ENCODE measurements around the gene PKHD1. TPM values are rescaled to one million over a fixed set of nuclear protein-coding genes. Genes with fewer than 3 reads are reported as not detected.

Gene PKHD1
- total and polyA plus RNA-seq, 4 experiments from 2014 or later = not detected

GRCh38 chr6:51684038-51684437 lies 403.4 kb downstream of the PKHD1 start:
- POLR2A ChIA-PET (ENCODE audit: partially characterized antibody) = no interaction called here
- Histone ChIP-seq H3K27ac (ENCODE audit: low read depth, low read length) (no peak overlapping the region), H3K36me3 (ENCODE audit: insufficient read depth, low read length) (no peaks in the 10 kb centered on the region), H3K27me3 (ENCODE audit: insufficient read depth, low read length) (no peaks in the 10 kb centered on the region), H3K4me1 (ENCODE audit: insufficient read depth, low read length) (no peaks in the 10 kb centered on the region), H3K9me3 (ENCODE audit: control insufficient read depth in 1 of 2, low read length in 2 of 2) (no peaks in the 10 kb centered on the region), H3K4me3 (ENCODE audit: low read length in 2 of 2) (no peak overlapping the region)
- Mint-ChIP-seq H3K4me3 (no peak overlapping the region), H3K4me1 (no peaks in the 10 kb centered on the region), H3K36me3 (no peaks in the 10 kb centered on the region), H3K27ac (no peak overlapping the region), H3K9me3 (peaks cover 0 to 8% (median 3%) of the 10 kb centered on the region in 8 donors), H3K27me3 (no peaks in the 10 kb centered on the region)
- no peak for DNase-seq
- intact Hi-C loops (cut with micrococcal nuclease) = no loop called here
- CTCF ChIA-PET (ENCODE audit: partially characterized antibody) = no interaction called here

GRCh38 chr6:51678905-51679620 lies 408.4 kb downstream of the PKHD1 start:
- Histone ChIP-seq H3K27me3 (ENCODE audit: insufficient read depth, low read length) (no peaks in the 10 kb centered on the region), H3K36me3 (ENCODE audit: insufficient read depth, low read length) (no peaks in the 10 kb centered on the region), H3K4me1 (ENCODE audit: insufficient read depth, low read length) (no peaks in the 10 kb centered on the region), H3K27ac (ENCODE audit: low read depth, low read length) (no peak overlapping the region), H3K9me3 (ENCODE audit: control insufficient read depth in 1 of 2, low read length in 2 of 2) (no peaks in the 10 kb centered on the region), H3K4me3 (ENCODE audit: low read length in 2 of 2) (no peak overlapping the region)
- Mint-ChIP-seq H3K27ac (no peak overlapping the region), H3K9me3 (peaks cover 0 to 4% (median 0%) of the 10 kb centered on the region in 8 donors), H3K27me3 (no peaks in the 10 kb centered on the region), H3K36me3 (no peaks in the 10 kb centered on the region), H3K4me1 (no peaks in the 10 kb centered on the region), H3K4me3 (no peak overlapping the region)
- intact Hi-C loops (cut with micrococcal nuclease) = no loop called here
- no peak for DNase-seq
- POLR2A ChIA-PET (ENCODE audit: partially characterized antibody) = no interaction called here
- CTCF ChIA-PET (ENCODE audit: partially characterized antibody) = no interaction called here

- Histone ChIP-seq H3K27me3 (ENCODE audit: insufficient read depth, low read length) (no peaks in the 10 kb centered on the region), H3K9me3 (ENCODE audit: control insufficient read depth in 1 of 2, low read length in 2 of 2) (no peaks in the 10 kb centered on the region), H3K27ac (ENCODE audit: low read depth, low read length) (no peak overlapping the region), H3K4me3 (ENCODE audit: low read length in 2 of 2) (no peak overlapping the region), H3K4me1 (ENCODE audit: insufficient read depth, low read length) (no peaks in the 10 kb centered on the region), H3K36me3 (ENCODE audit: insufficient read depth, low read length) (no peaks in the 10 kb centered on the region)
- Mint-ChIP-seq H3K36me3 (no peaks in the 10 kb centered on the region), H3K4me1 (no peaks in the 10 kb centered on the region), H3K27ac (no peak overlapping the region), H3K9me3 (peaks cover 0 to 6% (median 0%) of the 10 kb centered on the region in 8 donors), H3K4me3 (no peak overlapping the region), H3K27me3 (no peaks in the 10 kb centered on the region)
- CTCF ChIA-PET (ENCODE audit: partially characterized antibody) = no interaction called here
- DNase-seq = no peak
- intact Hi-C loops (cut with micrococcal nuclease) = no loop called here
- POLR2A ChIA-PET (ENCODE audit: partially characterized antibody) = no interaction called here
Observed at GRCh38 chr6:51678274-51678673, 409.1 kb downstream of the PKHD1 start.

GRCh38 chr6:51675922-51676275 lies 411.5 kb downstream of the PKHD1 start:
- no peak overlapping the region for H3K27ac ChIP-seq (ENCODE audit: low read depth, low read length)
- no peaks in the 10 kb centered on the region for H3K36me3 ChIP-seq (ENCODE audit: insufficient read depth, low read length)
- Mint-ChIP-seq H3K4me3 (no peak overlapping the region), H3K36me3 (no peaks in the 10 kb centered on the region), H3K27me3 (no peaks in the 10 kb centered on the region), H3K27ac (no peak overlapping the region), H3K9me3 (peaks cover 0 to 15% (median 2%) of the 10 kb centered on the region in 8 donors), H3K4me1 (no peaks in the 10 kb centered on the region)
- no peak for DNase-seq
- no peaks in the 10 kb centered on the region for H3K4me1 ChIP-seq (ENCODE audit: insufficient read depth, low read length)
- POLR2A ChIA-PET (ENCODE audit: partially characterized antibody) = no interaction called here
- H3K4me3 ChIP-seq (ENCODE audit: low read length in 2 of 2) = no peak overlapping the region
- CTCF ChIA-PET (ENCODE audit: partially characterized antibody) = no interaction called here
- H3K9me3 ChIP-seq (ENCODE audit: control insufficient read depth in 1 of 2, low read length in 2 of 2) = no peaks in the 10 kb centered on the region
- no peaks in the 10 kb centered on the region for H3K27me3 ChIP-seq (ENCODE audit: insufficient read depth, low read length)
- intact Hi-C loops (cut with micrococcal nuclease) = no loop called here

- H3K9me3 ChIP-seq (ENCODE audit: control insufficient read depth in 1 of 2, low read length in 2 of 2) = no peaks in the 10 kb centered on the region
- H3K27me3 ChIP-seq (ENCODE audit: insufficient read depth, low read length) = no peaks in the 10 kb centered on the region
- ChIA-PET POLR2A (ENCODE audit: partially characterized antibody) (no interaction called here), CTCF (ENCODE audit: partially characterized antibody) (no interaction called here)
- no peaks in the 10 kb centered on the region for H3K36me3 ChIP-seq (ENCODE audit: insufficient read depth, low read length)
- no peak overlapping the region for H3K27ac ChIP-seq (ENCODE audit: low read depth, low read length)
- no peaks in the 10 kb centered on the region for H3K27me3 Mint-ChIP-seq
- H3K4me1 Mint-ChIP-seq = no peaks in the 10 kb centered on the region
- H3K9me3 Mint-ChIP-seq = peaks cover 0 to 15% (median 2%) of the 10 kb centered on the region in 8 donors
- H3K36me3 Mint-ChIP-seq = no peaks in the 10 kb centered on the region
- no peaks in the 10 kb centered on the region for H3K4me1 ChIP-seq (ENCODE audit: insufficient read depth, low read length)
- intact Hi-C loops (cut with micrococcal nuclease) = no loop called here
- DNase-seq = no peak
- H3K4me3 Mint-ChIP-seq = no peak overlapping the region
- no peak overlapping the region for H3K27ac Mint-ChIP-seq
- H3K4me3 ChIP-seq (ENCODE audit: low read length in 2 of 2) = no peak overlapping the region
Observed at GRCh38 chr6:51675020-51675921, 412.1 kb downstream of the PKHD1 start.

GRCh38 chr6:51663525-51663924 lies 423.9 kb downstream of the PKHD1 start:
- Histone ChIP-seq H3K27ac (ENCODE audit: low read depth, low read length) (no peak overlapping the region), H3K4me3 (ENCODE audit: low read length in 2 of 2) (no peak overlapping the region), H3K36me3 (ENCODE audit: insufficient read depth, low read length) (no peaks in the 10 kb centered on the region), H3K4me1 (ENCODE audit: insufficient read depth, low read length) (no peaks in the 10 kb centered on the region), H3K27me3 (ENCODE audit: insufficient read depth, low read length) (no peaks in the 10 kb centered on the region), H3K9me3 (ENCODE audit: control insufficient read depth in 1 of 2, low read length in 2 of 2) (no peaks in the 10 kb centered on the region)
- intact Hi-C loops (cut with micrococcal nuclease) = no loop called here
- H3K36me3 Mint-ChIP-seq = no peaks in the 10 kb centered on the region
- DNase-seq = no peak
- H3K27me3 Mint-ChIP-seq = no peaks in the 10 kb centered on the region
- CTCF ChIA-PET (ENCODE audit: partially characterized antibody) = no interaction called here
- H3K9me3 Mint-ChIP-seq = peaks cover 0 to 5% (median 0%) of the 10 kb centered on the region in 8 donors
- H3K4me1 Mint-ChIP-seq = no peaks in the 10 kb centered on the region
- POLR2A ChIA-PET (ENCODE audit: partially characterized antibody) = no interaction called here
- no peak overlapping the region for H3K4me3 Mint-ChIP-seq
- no peak overlapping the region for H3K27ac Mint-ChIP-seq

- H3K9me3 ChIP-seq (ENCODE audit: control insufficient read depth in 1 of 2, low read length in 2 of 2) = no peaks in the 10 kb centered on the region
- no peak overlapping the region for H3K4me3 Mint-ChIP-seq
- no peaks in the 10 kb centered on the region for H3K36me3 ChIP-seq (ENCODE audit: insufficient read depth, low read length)
- H3K9me3 Mint-ChIP-seq = peaks cover 0 to 5% (median 0%) of the 10 kb centered on the region in 8 donors
- H3K4me1 Mint-ChIP-seq = no peaks in the 10 kb centered on the region
- no peaks in the 10 kb centered on the region for H3K27me3 ChIP-seq (ENCODE audit: insufficient read depth, low read length)
- H3K27ac Mint-ChIP-seq = no peak overlapping the region
- POLR2A ChIA-PET (ENCODE audit: partially characterized antibody) = no interaction called here
- H3K4me1 ChIP-seq (ENCODE audit: insufficient read depth, low read length) = no peaks in the 10 kb centered on the region
- H3K36me3 Mint-ChIP-seq = no peaks in the 10 kb centered on the region
- no peak for DNase-seq
- CTCF ChIA-PET (ENCODE audit: partially characterized antibody) = no interaction called here
- no peaks in the 10 kb centered on the region for H3K27me3 Mint-ChIP-seq
- intact Hi-C loops (cut with micrococcal nuclease) = no loop called here
- no peak overlapping the region for H3K4me3 ChIP-seq (ENCODE audit: low read length in 2 of 2)
- no peak overlapping the region for H3K27ac ChIP-seq (ENCODE audit: low read depth, low read length)
Observed at GRCh38 chr6:51660767-51661166, 426.6 kb downstream of the PKHD1 start.
